C4-2B (cell line): ENCODE results near the gene IL22RA2.

Source experiments
- H3K27ac ChIP-seq: fragments of 450-650 bp; 2 replicates; pipeline ENCODE4 v1.5.1; 2017
- CTCF ChIP-seq: fragments of 450-650 bp; conservative IDR thresholded peaks from 2 replicates; pipeline ENCODE4 v1.5.1; 2017; ENCODE audit warnings: mild to moderate bottlenecking
- ZFX ChIP-seq: fragments of 450-650 bp; IDR thresholded peaks from 2 replicates; pipeline ENCODE4 v1.6.1; 2017

Gene IL22RA2

GRCh38 chr6:137163732-137164318, 9.6 kb downstream of the IL22RA2 start:
- TF ChIP-seq ZFX (no peak), CTCF (no peak)

GRCh38 chr6:137162692-137163306, 10.6 kb downstream of the IL22RA2 start:
- no peak overlapping the region for H3K27ac ChIP-seq
- TF ChIP-seq CTCF (no peak), ZFX (no peak)

More at GRCh38 chr6:137163732-137164318, 9.6 kb downstream of the IL22RA2 start:
- H3K27ac ChIP-seq = no peak overlapping the region

- no peak overlapping the region for H3K27ac ChIP-seq
- TF ChIP-seq CTCF (no peak), ZFX (no peak)
Measured at GRCh38 chr6:137161949-137162348, 11.5 kb downstream of the IL22RA2 start.

- TF ChIP-seq CTCF = no peak
- no peak for TF ChIP-seq ZFX
- H3K27ac ChIP-seq = no peak overlapping the region
Measured at GRCh38 chr6:137160763-137161162, 12.7 kb downstream of the IL22RA2 start.

GRCh38 chr6:137159912-137160311, 13.5 kb downstream of the IL22RA2 start:
- TF ChIP-seq ZFX (no peak), CTCF (no peak)
- H3K27ac ChIP-seq = no peak overlapping the region

- TF ChIP-seq ZFX (no peak), CTCF (no peak)
- no peak overlapping the region for H3K27ac ChIP-seq
Measured at GRCh38 chr6:137157601-137158000, 15.8 kb downstream of the IL22RA2 start.

- H3K27ac ChIP-seq = no peak overlapping the region
- no peak for TF ChIP-seq ZFX
- no peak for TF ChIP-seq CTCF
Measured at GRCh38 chr6:137156650-137157049, 16.8 kb downstream of the IL22RA2 start.
